Measurements from ENCODE around the gene NMNAT3.
A peak's percentile ranks its signal among the peaks of the same experiment; 100 is the strongest.
"Not testable (repeated sequence)": the region's sequence is repeated elsewhere in the genome, so short reads cannot be mapped to it uniquely, and the experiment has no call there.

The NMNAT3 gene

GRCh38 chr3:139587797-139588196 lies 90.0 kb downstream of the NMNAT3 start:
- H3K27me3 ChIP-seq (ENCODE audit: insufficient read depth, low read depth), result no peaks in the 10 kb centered on the region
- H4K20me1 ChIP-seq (ENCODE audit: insufficient read depth), result no peaks in the 10 kb centered on the region
- H3K9ac ChIP-seq, result no peak overlapping the region
- H3K79me2 ChIP-seq (ENCODE audit: insufficient read depth, low read depth), result no peaks in the 10 kb centered on the region
- no peak overlapping the region for H3K27ac ChIP-seq
- H2AFZ ChIP-seq (ENCODE audit: low read depth), result no peak overlapping the region
- H3K36me3 ChIP-seq (ENCODE audit: insufficient read depth), result no peaks in the 10 kb centered on the region
- H3K4me2 ChIP-seq, result no peak overlapping the region
- H3K4me3 ChIP-seq (IDR thresholded peaks at IDR 0.05; ENCODE audit: insufficient read depth, low read depth, low read length), result no peak overlapping the region
- H3K4me1 ChIP-seq (ENCODE audit: low read depth, poor library complexity, severe bottlenecking), result peaks cover 21% of the 10 kb centered on the region
- no peak for TF ChIP-seq CTCF (conservative IDR thresholded peaks at IDR 0.05; ENCODE audit: low read depth, low read length)

DNA sequence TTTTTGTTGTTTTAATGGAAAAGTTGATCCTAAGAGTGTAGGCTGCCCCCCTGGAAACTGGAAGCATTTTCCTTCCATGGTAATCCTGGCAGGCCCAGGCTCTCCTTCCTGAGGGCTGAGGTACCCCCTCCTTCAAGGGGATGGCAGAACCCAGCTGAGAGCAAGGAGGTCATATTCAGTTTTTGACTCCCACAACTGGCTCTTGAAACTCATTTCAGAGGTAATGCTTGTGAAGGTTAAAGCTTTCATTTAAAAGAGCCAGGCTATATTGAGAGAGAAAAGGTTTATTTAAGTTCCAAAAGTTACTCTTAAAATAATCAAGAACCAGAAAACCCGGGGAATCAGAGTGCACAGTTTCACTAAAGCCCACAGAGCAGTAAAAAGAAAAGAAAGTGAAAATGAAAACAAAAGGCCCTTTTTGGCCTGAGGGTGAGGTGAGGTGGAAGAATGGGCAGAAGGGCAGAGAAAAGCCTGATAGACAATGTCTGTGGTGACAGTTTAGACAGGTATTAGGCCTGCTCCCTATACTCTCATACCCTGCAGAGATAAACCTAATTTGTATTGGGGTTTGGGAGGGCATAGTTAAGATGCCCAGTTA lies 91.3 kb downstream of the NMNAT3 start:
- H3K4me1 ChIP-seq (ENCODE audit: low read depth, poor library complexity, severe bottlenecking), result peaks cover 21% of the 10 kb centered on the region
- no peak for TF ChIP-seq CTCF (conservative IDR thresholded peaks at IDR 0.05; ENCODE audit: low read depth, low read length)
- H2AFZ ChIP-seq (ENCODE audit: low read depth), result 0 out of 2 replicates have a peak overlapping the region, but pooled peaks have one; percentile 15
- H3K9ac ChIP-seq, result peak overlapping the region; percentile 5; the same call in 1 of the 2 replicates
- peak overlapping the region; percentile 17; the same call in 1 of the 2 replicates for H3K27ac ChIP-seq
- no peaks in the 10 kb centered on the region for H3K79me2 ChIP-seq (ENCODE audit: insufficient read depth, low read depth)
- no peaks in the 10 kb centered on the region for H3K36me3 ChIP-seq (ENCODE audit: insufficient read depth)
- H3K27me3 ChIP-seq (ENCODE audit: insufficient read depth, low read depth), result no peaks in the 10 kb centered on the region
- H3K4me2 ChIP-seq, result peak overlapping the region; percentile 49
- no peaks in the 10 kb centered on the region for H4K20me1 ChIP-seq (ENCODE audit: insufficient read depth)
- H3K4me3 ChIP-seq (IDR thresholded peaks at IDR 0.05; ENCODE audit: insufficient read depth, low read depth, low read length), result peak overlapping the region; percentile 59

DNA sequence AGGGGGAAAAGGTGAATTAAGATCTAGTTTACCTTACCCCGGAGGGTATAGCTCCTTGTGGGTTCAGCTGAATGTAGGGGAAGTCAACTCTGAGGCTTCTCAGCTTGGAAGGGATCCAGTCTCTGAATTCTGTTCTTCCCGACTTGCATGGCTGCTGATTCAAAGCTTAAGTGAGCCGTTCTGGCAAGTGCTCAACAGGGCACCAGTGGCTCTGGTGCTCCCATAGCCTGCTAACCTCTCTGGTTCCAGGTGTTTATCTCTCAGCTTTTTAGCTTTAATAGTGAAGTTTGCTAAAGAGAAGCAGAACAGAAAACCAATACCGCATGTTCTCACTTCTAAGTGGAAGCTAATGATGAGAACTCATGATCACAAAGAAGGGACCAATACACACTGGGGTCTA lies 92.0 kb downstream of the NMNAT3 start:
- H3K4me2 ChIP-seq, result peak overlapping the region; percentile 49; the same call in 1 of the 2 replicates
- H2AFZ ChIP-seq (ENCODE audit: low read depth), result no peak overlapping the region
- H3K4me3 ChIP-seq (IDR thresholded peaks at IDR 0.05; ENCODE audit: insufficient read depth, low read depth, low read length), result peak overlapping the region; percentile 59
- peaks cover 21% of the 10 kb centered on the region for H3K4me1 ChIP-seq (ENCODE audit: low read depth, poor library complexity, severe bottlenecking)
- no peaks in the 10 kb centered on the region for H3K36me3 ChIP-seq (ENCODE audit: insufficient read depth)
- no peak overlapping the region for H3K27ac ChIP-seq
- no peaks in the 10 kb centered on the region for H3K79me2 ChIP-seq (ENCODE audit: insufficient read depth, low read depth)
- no peak for TF ChIP-seq CTCF (conservative IDR thresholded peaks at IDR 0.05; ENCODE audit: low read depth, low read length)
- H3K9ac ChIP-seq, result no peak overlapping the region
- H4K20me1 ChIP-seq (ENCODE audit: insufficient read depth), result no peaks in the 10 kb centered on the region
- H3K27me3 ChIP-seq (ENCODE audit: insufficient read depth, low read depth), result no peaks in the 10 kb centered on the region

- H3K27ac ChIP-seq; H4K20me1 ChIP-seq (ENCODE audit: insufficient read depth); H3K79me2 ChIP-seq (ENCODE audit: insufficient read depth, low read depth); H3K36me3 ChIP-seq (ENCODE audit: insufficient read depth); H3K27me3 ChIP-seq (ENCODE audit: insufficient read depth, low read depth); H3K9ac ChIP-seq; H3K4me3 ChIP-seq (IDR thresholded peaks at IDR 0.05; ENCODE audit: insufficient read depth, low read depth, low read length); H3K4me2 ChIP-seq; H2AFZ ChIP-seq (ENCODE audit: low read depth): not testable (repeated sequence)
- peaks cover 21% of the 10 kb centered on the region for H3K4me1 ChIP-seq (ENCODE audit: low read depth, poor library complexity, severe bottlenecking)
These were observed 94.1 kb downstream of the NMNAT3 start for GRCh38 chr3:139583651-139584050.

- Histone ChIP-seq H3K4me1 (ENCODE audit: low read depth, poor library complexity, severe bottlenecking) (no peaks in the 10 kb centered on the region), H3K36me3 (ENCODE audit: insufficient read depth) (no peaks in the 10 kb centered on the region), H3K27ac (no peak overlapping the region), H2AFZ (ENCODE audit: low read depth) (no peak overlapping the region), H4K20me1 (ENCODE audit: insufficient read depth) (no peaks in the 10 kb centered on the region), H3K27me3 (ENCODE audit: insufficient read depth, low read depth) (no peaks in the 10 kb centered on the region), H3K4me2 (no peak overlapping the region), H3K4me3 (IDR thresholded peaks at IDR 0.05; ENCODE audit: insufficient read depth, low read depth, low read length) (no peak overlapping the region), H3K9ac (no peak overlapping the region), H3K79me2 (ENCODE audit: insufficient read depth, low read depth) (no peaks in the 10 kb centered on the region)
- TF ChIP-seq CTCF (conservative IDR thresholded peaks at IDR 0.05; ENCODE audit: low read depth, low read length), result no peak
These were observed 99.0 kb downstream of the NMNAT3 start for GRCh38 chr3:139578783-139579182.
